Spinal cord (tissue), 10 donors: ENCODE results near the gene PSG5. TPM values are rescaled to one million over a fixed set of nuclear protein-coding genes. Genes with fewer than 3 reads are reported as not detected.
"Not testable (repeated sequence)": the region's sequence is repeated elsewhere in the genome, so short reads cannot be mapped to it uniquely, and the experiment has no call there.

ENCODE experiments used
- DNase-seq, 6 donors: peaks; one replicate each; pipeline versions ENCODE4 v3.0.0 to v3.0.0-alpha.2; 2013 to 2015; ENCODE audit warnings: low spot score in 6 of 6, low read depth in 4 of 6
- H3K27ac ChIP-seq: one replicate; pipeline ENCODE4 v1.5.1; 2013; ENCODE audit warnings: low read depth, low read length, control low read depth
- H3K27me3 ChIP-seq: one replicate; pipeline ENCODE4 v1.6.1; 2013; ENCODE audit warnings: low read length; ENCODE audit not compliant: control insufficient read depth, insufficient read depth
- H3K36me3 ChIP-seq: one replicate; pipeline ENCODE4 v1.6.1; 2013; ENCODE audit warnings: low read length; ENCODE audit not compliant: control insufficient read depth, insufficient read depth
- H3K4me1 ChIP-seq: one replicate; pipeline ENCODE4 v1.6.1; 2013; ENCODE audit warnings: low read length; ENCODE audit not compliant: control insufficient read depth, insufficient read depth
- H3K4me3 ChIP-seq: one replicate; pipeline ENCODE4 v1.5.1; 2013; ENCODE audit warnings: low read depth, low read length, control low read depth
- H3K9me3 ChIP-seq: one replicate; pipeline ENCODE4 v1.6.1; 2013; ENCODE audit warnings: low read length; ENCODE audit not compliant: control insufficient read depth, insufficient read depth
- WGBS: methylation state at CpG from one replicate; pipeline ENCODE4 v1.1.5; 2013; ENCODE audit warnings: missing lambda C conversion rate; ENCODE audit not compliant: insufficient coverage; 5-methylcytosine and 5-hydroxymethylcytosine counted together
- polyA plus RNA-seq, 2 donors: library from polyadenylated mRNA; unstranded; fragments of 120-200 nt; gene quantifications; one replicate each; pipeline ENCODE4 v1.2.1, GENCODE V29; 2013; ENCODE audit not compliant: insufficient read length in 2 of 2
- total RNA-seq, 2 donors: library from RNA; depleted of rRNA in 1 of 2; stranded (reverse); fragments of 120-200 nt in 1 of 2; fragments of >200 nt in 1 of 2; gene quantifications; one replicate each; pipeline versions ENCODE4 v1.2.3 to v1.2.4, GENCODE V29; 2013 to 2014
- donor health status: healthy.

The PSG5 gene
- total and polyA plus RNA-seq, 4 donors = 0.35 to 0.51 (median 0.50) TPM; not detected in 1

DNA sequence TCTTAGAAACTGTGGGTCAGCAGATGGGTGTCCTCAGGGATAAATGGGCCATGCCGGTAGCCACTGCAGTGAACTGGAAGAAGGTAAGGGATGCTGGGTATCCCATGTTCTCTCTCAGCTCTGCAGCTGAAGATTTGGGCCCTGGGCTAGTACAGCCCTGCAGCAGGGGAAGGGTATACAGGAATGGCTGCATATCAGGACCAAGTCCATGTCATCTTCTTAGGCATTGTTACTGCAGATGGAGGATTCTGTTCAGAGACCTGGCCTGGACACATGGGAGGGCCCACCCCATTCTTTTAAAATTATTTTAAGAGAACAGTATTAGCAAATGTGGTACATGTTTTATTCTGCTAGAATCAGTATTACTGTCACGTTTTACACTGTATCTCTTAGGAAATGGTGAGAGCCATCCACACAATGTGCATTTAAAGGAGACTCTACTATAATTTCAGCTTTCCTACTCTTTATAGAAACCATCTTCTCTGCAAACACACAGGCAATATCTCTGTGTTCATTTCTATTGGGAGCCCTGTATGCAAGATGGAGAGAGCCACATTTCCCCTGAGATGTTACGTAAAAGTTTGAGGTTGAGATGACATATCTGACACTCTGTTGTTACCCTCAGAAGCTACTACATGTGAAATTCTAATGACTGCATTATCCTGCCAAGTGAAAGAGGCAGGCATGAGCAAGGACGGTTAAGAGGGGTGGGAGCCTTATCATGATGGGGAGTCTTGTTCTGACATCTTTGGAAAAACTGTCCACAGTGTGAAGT, 6.2 kb upstream of the PSG5 start:
- H3K36me3 ChIP-seq, DNase-seq, H3K4me3 ChIP-seq, H3K27ac ChIP-seq, H3K27me3 ChIP-seq, H3K4me1 ChIP-seq, H3K9me3 ChIP-seq: not testable (repeated sequence)
- WGBS = 50% methylated on average over 2 of the region's 4 CpGs

DNA sequence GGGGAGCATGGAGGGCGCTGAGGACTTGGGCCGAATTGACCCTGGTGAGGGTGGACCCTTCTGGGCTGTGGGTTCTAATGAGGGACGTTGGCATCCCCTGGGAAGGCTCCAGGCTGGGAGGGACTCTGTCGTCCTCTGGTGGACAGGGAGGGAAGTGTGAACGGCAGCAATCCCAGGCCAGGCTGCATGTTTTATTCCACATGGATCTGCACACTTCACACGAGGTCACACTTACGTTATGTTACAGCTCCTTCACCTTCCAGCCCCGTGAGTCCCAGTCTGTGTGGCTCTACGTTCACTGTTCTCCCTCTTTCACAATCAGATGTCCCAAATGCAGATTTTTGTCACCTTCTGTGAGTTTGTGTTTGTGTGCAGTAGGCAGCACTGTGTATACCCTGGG, 1.8 kb upstream of the PSG5 start:
- not testable (repeated sequence) for H3K27ac ChIP-seq, H3K36me3 ChIP-seq, H3K27me3 ChIP-seq, DNase-seq, H3K4me3 ChIP-seq, H3K9me3 ChIP-seq, H3K4me1 ChIP-seq
- 100% methylated on average over 2 of the region's 9 CpGs for WGBS

- not testable (repeated sequence) for H3K27me3 ChIP-seq, H3K4me1 ChIP-seq, H3K4me3 ChIP-seq, H3K9me3 ChIP-seq, H3K36me3 ChIP-seq, DNase-seq, H3K27ac ChIP-seq
- WGBS = 56% methylated on average over 1 of the region's 4 CpGs
Observed at GRCh38 chr19:43181869-43182771, 4.2 kb downstream of the PSG5 start.

- not testable (repeated sequence) for H3K4me1 ChIP-seq, H3K4me3 ChIP-seq, H3K9me3 ChIP-seq, H3K36me3 ChIP-seq, H3K27ac ChIP-seq, H3K27me3 ChIP-seq, DNase-seq
- WGBS = 0% methylated on average over 1 of the region's 1 CpG
Observed at GRCh38 chr19:43179569-43180147, 6.7 kb downstream of the PSG5 start.

GRCh38 chr19:43178577-43178976, 7.8 kb downstream of the PSG5 start:
- not testable (repeated sequence) for H3K9me3 ChIP-seq

GRCh38 chr19:43165906-43166305, 20.4 kb downstream of the PSG5 start:
- H3K4me1 ChIP-seq = not testable (repeated sequence)

More at GRCh38 chr19:43178577-43178976, 7.8 kb downstream of the PSG5 start:
- H3K4me3 ChIP-seq, DNase-seq, H3K36me3 ChIP-seq, H3K27ac ChIP-seq, H3K27me3 ChIP-seq, H3K4me1 ChIP-seq: not testable (repeated sequence)
- no CpG with 5 or more reads among the region's 3 CpGs for WGBS

DNA sequence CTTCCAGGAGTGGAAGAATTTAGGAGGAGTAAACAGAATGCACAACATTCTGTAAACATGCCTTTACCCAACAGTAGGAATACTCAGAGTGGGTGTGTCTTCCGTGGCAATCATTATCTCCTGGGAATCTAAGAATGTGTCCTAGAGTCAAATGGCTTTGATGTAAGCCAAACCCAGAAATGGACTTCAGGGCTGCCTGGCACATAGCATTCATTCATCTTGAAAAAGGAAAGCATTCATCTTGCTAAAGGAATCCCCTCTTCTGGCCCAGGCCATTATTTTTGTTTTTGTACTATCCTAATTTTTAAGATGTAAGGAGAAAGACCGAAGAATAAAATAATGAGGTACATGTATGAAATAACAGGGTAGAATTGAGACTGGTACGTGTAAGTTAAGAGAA, 23.2 kb downstream of the PSG5 start:
- not testable (repeated sequence) for H3K4me3 ChIP-seq, H3K36me3 ChIP-seq, H3K27ac ChIP-seq, H3K4me1 ChIP-seq, H3K27me3 ChIP-seq, DNase-seq, H3K9me3 ChIP-seq
- no CpG with 5 or more reads among the region's 3 CpGs for WGBS

More at GRCh38 chr19:43165906-43166305, 20.4 kb downstream of the PSG5 start:
- H3K9me3 ChIP-seq, DNase-seq, H3K27me3 ChIP-seq, H3K4me3 ChIP-seq, H3K27ac ChIP-seq, H3K36me3 ChIP-seq: not testable (repeated sequence)
- 93% methylated on average over 2 of the region's 3 CpGs for WGBS

- H3K27me3 ChIP-seq, DNase-seq, H3K4me1 ChIP-seq, H3K27ac ChIP-seq, H3K36me3 ChIP-seq, H3K4me3 ChIP-seq, H3K9me3 ChIP-seq: not testable (repeated sequence)
- WGBS = no CpG with 5 or more reads among the region's 2 CpGs
Observed at GRCh38 chr19:43162261-43162660, 24.1 kb downstream of the PSG5 start.

GRCh38 chr19:43152214-43152613, 34.1 kb downstream of the PSG5 start:
- Histone ChIP-seq H3K4me3 (no peak overlapping the region), H3K9me3 (no peaks in the 10 kb centered on the region), H3K27ac (no peak overlapping the region), H3K4me1 (no peaks in the 10 kb centered on the region), H3K27me3 (no peaks in the 10 kb centered on the region), H3K36me3 (no peaks in the 10 kb centered on the region)
- WGBS = no CpG with 5 or more reads among the region's 4 CpGs
- DNase-seq = no peak
